RWPE2 (cell line): ENCODE measurements around the gene STT3B.

Experiments used
- ATAC-seq: fragments of 200-7000 bp; cut with Tn5 transposase; 3 replicates; pipeline ENCODE4 v1.9.1; 2021; ENCODE audit warnings: low read depth
- DNase-seq: peaks from one replicate; pipeline ENCODE4 v3.0.0-alpha.2; 2020; ENCODE audit warnings: low spot score
- H3K27ac ChIP-seq: fragments of 450-650 bp; 2 replicates; pipeline ENCODE4 v1.5.1; 2017; ENCODE audit warnings: mild to moderate bottlenecking; ENCODE audit not compliant: poor library complexity, severe bottlenecking
- H3K27me3 ChIP-seq: fragments of 250-450 bp; sonication (Bioruptor Pico); 2 replicates; pipeline ENCODE4 v1.5.1; 2021; ENCODE audit warnings: mild to moderate bottlenecking, moderate library complexity; ENCODE audit not compliant: insufficient read depth, poor library complexity, severe bottlenecking
- H3K36me3 ChIP-seq: fragments of 250-450 bp; sonication (Bioruptor Pico); 2 replicates; pipeline ENCODE4 v1.5.1; 2020; ENCODE audit warnings: low read depth, mild to moderate bottlenecking, moderate library complexity
- H3K4me1 ChIP-seq: fragments of 250-450 bp; sonication (Bioruptor Pico); 2 replicates; pipeline ENCODE4 v1.5.1; 2021; ENCODE audit warnings: mild to moderate bottlenecking, moderate library complexity; ENCODE audit not compliant: insufficient read depth, poor library complexity, severe bottlenecking
- H3K4me3 ChIP-seq: fragments of 250-450 bp; sonication (Bioruptor Pico); 2 replicates; pipeline ENCODE4 v1.5.1; 2021; ENCODE audit warnings: mild to moderate bottlenecking, moderate library complexity; ENCODE audit not compliant: severe bottlenecking
- H3K9me3 ChIP-seq: fragments of 250-450 bp; sonication (Bioruptor Pico); 2 replicates; pipeline ENCODE4 v1.5.1; 2021; ENCODE audit warnings: mild to moderate bottlenecking, moderate library complexity; ENCODE audit not compliant: severe bottlenecking
- CTCF ChIP-seq: fragments of 450-650 bp; IDR thresholded peaks from one replicate; pipeline ENCODE4 v1.5.1; 2017; ENCODE audit warnings: mild to moderate bottlenecking, moderate library complexity; ENCODE audit not compliant: poor library complexity, severe bottlenecking

STT3B gene

GRCh38 chr3:31516757-31517156 lies 16.0 kb upstream of the STT3B start:
- Histone ChIP-seq H3K27me3 (no peaks in the 10 kb centered on the region), H3K36me3 (no peaks in the 10 kb centered on the region), H3K27ac (no peak overlapping the region), H3K4me3 (no peak overlapping the region), H3K9me3 (no peaks in the 10 kb centered on the region), H3K4me1 (no peaks in the 10 kb centered on the region)
- TF ChIP-seq CTCF = no peak
- ATAC-seq (no peak), DNase-seq (no peak)

GRCh38 chr3:31521468-31521867 lies 11.3 kb upstream of the STT3B start:
- Histone ChIP-seq H3K4me1 (no peaks in the 10 kb centered on the region), H3K27ac (no peak overlapping the region), H3K4me3 (no peak overlapping the region), H3K27me3 (no peaks in the 10 kb centered on the region), H3K36me3 (no peaks in the 10 kb centered on the region), H3K9me3 (no peaks in the 10 kb centered on the region)
- no peak for TF ChIP-seq CTCF
- DNase-seq = no peak
- ATAC-seq = no peak

GRCh38 chr3:31522152-31522551 lies 10.6 kb upstream of the STT3B start:
- no peak for ATAC-seq
- Histone ChIP-seq H3K4me3 (no peak overlapping the region), H3K27ac (no peak overlapping the region), H3K4me1 (no peaks in the 10 kb centered on the region), H3K27me3 (no peaks in the 10 kb centered on the region), H3K36me3 (no peaks in the 10 kb centered on the region), H3K9me3 (no peaks in the 10 kb centered on the region)
- no peak for TF ChIP-seq CTCF
- DNase-seq = no peak

GRCh38 chr3:31523543-31523942 lies 9.2 kb upstream of the STT3B start:
- no peaks in the 10 kb centered on the region for H3K9me3 ChIP-seq
- H3K4me3 ChIP-seq = no peak overlapping the region
- H3K4me1 ChIP-seq = no peaks in the 10 kb centered on the region
- ATAC-seq = no peak
- no peaks in the 10 kb centered on the region for H3K27me3 ChIP-seq
- no peak for TF ChIP-seq CTCF
- no peaks in the 10 kb centered on the region for H3K36me3 ChIP-seq
- H3K27ac ChIP-seq = no peak overlapping the region
- DNase-seq = no peak

- DNase-seq = no peak
- no peak for TF ChIP-seq CTCF
- Histone ChIP-seq H3K4me3 (no peak overlapping the region), H3K9me3 (no peaks in the 10 kb centered on the region), H3K27ac (no peak overlapping the region), H3K27me3 (no peaks in the 10 kb centered on the region), H3K4me1 (no peaks in the 10 kb centered on the region), H3K36me3 (no peaks in the 10 kb centered on the region)
- no peak for ATAC-seq
These were observed 7.2 kb upstream of the STT3B start for GRCh38 chr3:31525532-31525931.
